Liver (tissue), 9 donors: ENCODE data around the gene MCF2L2. TPM values are rescaled to one million over a fixed set of nuclear protein-coding genes. Genes with fewer than 3 reads are reported as not detected.

Source experiments
- DNase-seq: peaks from one replicate; pipeline ENCODE4 v3.0.0-alpha.2; 2017; ENCODE audit warnings: low spot score
- H3K27ac ChIP-seq, 2 donors: one replicate each; pipeline ENCODE4 v1.7.0; 2013; ENCODE audit warnings: inconsistent platforms in 2 of 2, low read length in 2 of 2, control low read depth in 1 of 2, low read depth in 1 of 2, mild to moderate bottlenecking in 1 of 2
- H3K27me3 ChIP-seq, 4 donors: one replicate each; pipeline versions ENCODE4 v1.6.1 to v1.7.0; 2013; ENCODE audit warnings: low read length in 3 of 4, inconsistent platforms in 1 of 4, mild to moderate bottlenecking in 1 of 4, moderate library complexity in 1 of 4; ENCODE audit not compliant: control insufficient read depth in 4 of 4, insufficient read depth in 4 of 4
- H3K36me3 ChIP-seq, 4 donors: one replicate each; pipeline versions ENCODE4 v1.6.1 to v1.7.0; 2013; ENCODE audit warnings: low read length in 3 of 4, mild to moderate bottlenecking in 3 of 4, low read depth in 1 of 4, moderate library complexity in 1 of 4; ENCODE audit not compliant: control insufficient read depth in 4 of 4, insufficient read depth in 3 of 4
- H3K4me1 ChIP-seq, 4 donors: one replicate each; pipeline versions ENCODE4 v1.6.1 to v1.7.0; 2013; ENCODE audit warnings: low read length in 3 of 4, mild to moderate bottlenecking in 3 of 4, moderate library complexity in 1 of 4; ENCODE audit not compliant: control insufficient read depth in 4 of 4, insufficient read depth in 4 of 4
- H3K4me3 ChIP-seq, 3 donors: one replicate each; pipeline versions ENCODE4 v1.6.1 to v1.7.0; 2013; ENCODE audit warnings: low read length in 3 of 3, control low read depth in 1 of 3, low read depth in 1 of 3, mild to moderate bottlenecking in 1 of 3
- H3K9ac ChIP-seq, 2 donors: one replicate each; pipeline ENCODE4 v1.7.0; 2013; ENCODE audit warnings: low read length in 2 of 2, mild to moderate bottlenecking in 2 of 2, moderate library complexity in 2 of 2, control low read depth in 1 of 2, low read depth in 1 of 2
- H3K9me3 ChIP-seq, 4 donors: one replicate each; pipeline versions ENCODE4 v1.6.1 to v1.7.0; 2013; ENCODE audit warnings: low read length in 3 of 4; ENCODE audit not compliant: control insufficient read depth in 4 of 4
- CTCF ChIP-seq: fragments of 150-350 bp; IDR thresholded peaks from 2 replicates; pipeline ENCODE4 v1.5.1; 2017; ENCODE audit warnings: improper control_type of control experiment, low read depth, low read length; ENCODE audit not compliant: missing input control
- EGR1 ChIP-seq, 2 donors: IDR thresholded peaks; 2 replicates each; pipeline ENCODE4 v1.6.1; 2016 to 2018; ENCODE audit warnings: antibody characterized with exemption in 2 of 2, low read depth in 2 of 2
- FOXA1 ChIP-seq: IDR thresholded peaks from 2 replicates; pipeline ENCODE4 v1.6.1; 2016; ENCODE audit warnings: antibody characterized with exemption
- FOXA2 ChIP-seq: IDR thresholded peaks from 2 replicates; pipeline ENCODE4 v1.6.1; 2016; ENCODE audit warnings: antibody characterized with exemption
- GABPA ChIP-seq, 2 donors: IDR thresholded peaks in 1 of 2; conservative IDR thresholded peaks in 1 of 2; 2 replicates each; pipeline ENCODE4 v1.6.1; 2016; ENCODE audit warnings: antibody characterized with exemption in 2 of 2, mild to moderate bottlenecking in 1 of 2, moderate library complexity in 1 of 2
- HNF4A ChIP-seq, 2 donors: conservative IDR thresholded peaks; 2 replicates each; pipeline ENCODE4 v1.6.1; 2016; ENCODE audit warnings: antibody characterized with exemption in 2 of 2, mild to moderate bottlenecking in 2 of 2
- JUND ChIP-seq, 2 donors: IDR thresholded peaks; 2 replicates each; pipeline ENCODE4 v1.6.1; 2016; ENCODE audit warnings: antibody characterized with exemption in 2 of 2
- NR2F2 ChIP-seq: IDR thresholded peaks from 2 replicates; pipeline ENCODE4 v1.6.1; 2016; ENCODE audit warnings: antibody characterized with exemption
- RAD21 ChIP-seq, 2 donors: IDR thresholded peaks; 2 replicates each; pipeline ENCODE4 v1.6.1; 2016; ENCODE audit warnings: antibody characterized with exemption in 2 of 2, mild to moderate bottlenecking in 2 of 2
- RXRA ChIP-seq, 2 donors: IDR thresholded peaks; 2 replicates each; pipeline ENCODE4 v1.6.1; 2017 to 2018; ENCODE audit warnings: antibody characterized with exemption in 2 of 2, mild to moderate bottlenecking in 1 of 2
- SP1 ChIP-seq: IDR thresholded peaks from 2 replicates; pipeline ENCODE4 v1.6.1; 2018; ENCODE audit warnings: antibody characterized with exemption, mild to moderate bottlenecking
- TAF1 ChIP-seq: conservative IDR thresholded peaks from 2 replicates; pipeline ENCODE4 v1.6.1; 2016; ENCODE audit warnings: antibody characterized with exemption, mild to moderate bottlenecking
- YY1 ChIP-seq: IDR thresholded peaks from 2 replicates; pipeline ENCODE4 v1.6.1; 2016; ENCODE audit warnings: antibody characterized with exemption, mild to moderate bottlenecking
- ZBTB33 ChIP-seq: IDR thresholded peaks from 2 replicates; pipeline ENCODE4 v1.6.1; 2016; ENCODE audit warnings: antibody characterized with exemption
- polyA plus RNA-seq, 2 donors: library from polyadenylated mRNA; stranded (reverse) in 1 of 2; unstranded in 1 of 2; fragments of 200-250 nt in 1 of 2; fragments of >200 nt in 1 of 2; fragmentation: Nextera tagmentation in 1 of 2; extraction: Ambion mirVana in 1 of 2; gene quantifications; one replicate each; pipeline versions ENCODE4 v1.2.1 to v1.2.3, GENCODE V29; 2013 to 2015
- total RNA-seq, 2 donors: library from RNA; depleted of rRNA; stranded (reverse); fragments of >200 nt; gene quantifications; one replicate each; pipeline ENCODE4 v1.2.3, GENCODE V29; 2014
- TF ChIP-seq, protein P1 (sequence below): IDR thresholded peaks from 2 replicates; pipeline ENCODE4 v1.6.1; 2016; ENCODE audit warnings: antibody characterized with exemption
- TF ChIP-seq, protein P2 (sequence below): IDR thresholded peaks from 2 replicates; pipeline ENCODE4 v1.6.1; 2016; ENCODE audit warnings: antibody characterized with exemption
- TF ChIP-seq, protein P3 (sequence below): IDR thresholded peaks from 2 replicates; pipeline ENCODE4 v1.6.1; 2016; ENCODE audit warnings: antibody characterized with exemption, mild to moderate bottlenecking
- donor health status: healthy.
- donor health status: healthy.
- donor health status: healthy.
- donor health status: healthy.
- donor health status: healthy.

MCF2L2 gene
- total and polyA plus RNA-seq, 4 donors = 0.02 to 0.47 (median 0.17) TPM; not detected in 1

- TF ChIP-seq JUND (IDR thresholded peaks at IDR 0.05) (no peak), TAF1 (no peak), NR2F2 (no peak), GABPA (IDR thresholded peaks at IDR 0.05 in 1 of 2, conservative IDR thresholded peaks at IDR 0.05 in 1 of 2) (no peak), HNF4A (conservative IDR thresholded peaks at IDR 0.05) (peak; percentile 50 to 64), RXRA (IDR thresholded peaks at IDR 0.05) (peak; percentile 34 to 48), ZBTB33 (no peak), FOXA2 (no peak), EGR1 (IDR thresholded peaks at IDR 0.05; ENCODE audit: low read depth in 2 of 2) (no peak), FOXA1 (no peak), YY1 (peak; percentile 48), CTCF (no peak), RAD21 (IDR thresholded peaks at IDR 0.05) (no peak), SP1 (peak; percentile 68)
- TF ChIP-seq, protein P1, sequence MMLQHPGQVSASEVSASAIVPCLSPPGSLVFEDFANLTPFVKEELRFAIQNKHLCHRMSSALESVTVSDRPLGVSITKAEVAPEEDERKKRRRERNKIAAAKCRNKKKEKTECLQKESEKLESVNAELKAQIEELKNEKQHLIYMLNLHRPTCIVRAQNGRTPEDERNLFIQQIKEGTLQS = no peak
- TF ChIP-seq, protein P2, sequence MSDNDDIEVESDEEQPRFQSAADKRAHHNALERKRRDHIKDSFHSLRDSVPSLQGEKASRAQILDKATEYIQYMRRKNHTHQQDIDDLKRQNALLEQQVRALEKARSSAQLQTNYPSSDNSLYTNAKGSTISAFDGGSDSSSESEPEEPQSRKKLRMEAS = no peak
- TF ChIP-seq, protein P3, sequence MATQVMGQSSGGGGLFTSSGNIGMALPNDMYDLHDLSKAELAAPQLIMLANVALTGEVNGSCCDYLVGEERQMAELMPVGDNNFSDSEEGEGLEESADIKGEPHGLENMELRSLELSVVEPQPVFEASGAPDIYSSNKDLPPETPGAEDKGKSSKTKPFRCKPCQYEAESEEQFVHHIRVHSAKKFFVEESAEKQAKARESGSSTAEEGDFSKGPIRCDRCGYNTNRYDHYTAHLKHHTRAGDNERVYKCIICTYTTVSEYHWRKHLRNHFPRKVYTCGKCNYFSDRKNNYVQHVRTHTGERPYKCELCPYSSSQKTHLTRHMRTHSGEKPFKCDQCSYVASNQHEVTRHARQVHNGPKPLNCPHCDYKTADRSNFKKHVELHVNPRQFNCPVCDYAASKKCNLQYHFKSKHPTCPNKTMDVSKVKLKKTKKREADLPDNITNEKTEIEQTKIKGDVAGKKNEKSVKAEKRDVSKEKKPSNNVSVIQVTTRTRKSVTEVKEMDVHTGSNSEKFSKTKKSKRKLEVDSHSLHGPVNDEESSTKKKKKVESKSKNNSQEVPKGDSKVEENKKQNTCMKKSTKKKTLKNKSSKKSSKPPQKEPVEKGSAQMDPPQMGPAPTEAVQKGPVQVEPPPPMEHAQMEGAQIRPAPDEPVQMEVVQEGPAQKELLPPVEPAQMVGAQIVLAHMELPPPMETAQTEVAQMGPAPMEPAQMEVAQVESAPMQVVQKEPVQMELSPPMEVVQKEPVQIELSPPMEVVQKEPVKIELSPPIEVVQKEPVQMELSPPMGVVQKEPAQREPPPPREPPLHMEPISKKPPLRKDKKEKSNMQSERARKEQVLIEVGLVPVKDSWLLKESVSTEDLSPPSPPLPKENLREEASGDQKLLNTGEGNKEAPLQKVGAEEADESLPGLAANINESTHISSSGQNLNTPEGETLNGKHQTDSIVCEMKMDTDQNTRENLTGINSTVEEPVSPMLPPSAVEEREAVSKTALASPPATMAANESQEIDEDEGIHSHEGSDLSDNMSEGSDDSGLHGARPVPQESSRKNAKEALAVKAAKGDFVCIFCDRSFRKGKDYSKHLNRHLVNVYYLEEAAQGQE = no peak
- Histone ChIP-seq H3K9me3 (peaks cover 4 to 14% (median 7%) of the 10 kb centered on the region in 4 donors), H3K4me1 (peaks cover 6 to 15% (median 11%) of the 10 kb centered on the region in 4 donors), H3K4me3 (no peak overlapping the region), H3K36me3 (no peaks in the 10 kb centered on the region), H3K27me3 (no peaks in the 10 kb centered on the region), H3K27ac (no peak overlapping the region), H3K9ac (no peak overlapping the region)
- no peak for DNase-seq
Measured at GRCh38 chr3:183244981-183245476, 183.4 kb downstream of the MCF2L2 start.
